ENCODE measurements around the gene A2M. TPM values are rescaled to one million over a fixed set of nuclear protein-coding genes. Genes with fewer than 3 reads are reported as not detected.

The A2M gene
- total RNA-seq, 1 donor from 2014 or later: 346 TPM

GRCh38 chr12:9073076-9073475, 42.6 kb downstream of the A2M start:
- DNase-seq: no peak
- no peaks in the 10 kb centered on the region for H3K36me3 Mint-ChIP-seq (ENCODE audit: unreplicated experiment)
- H3K4me1 Mint-ChIP-seq (ENCODE audit: low read depth, unreplicated experiment): no peaks in the 10 kb centered on the region
- no peaks in the 10 kb centered on the region for H3K9me3 Mint-ChIP-seq (ENCODE audit: unreplicated experiment)
- H3K27me3 Mint-ChIP-seq (ENCODE audit: unreplicated experiment): no peaks in the 10 kb centered on the region
- no peak for TF ChIP-seq CTCF (IDR thresholded peaks at IDR 0.05; ENCODE audit: partially characterized antibody, unreplicated experiment)
- no peak overlapping the region for H3K4me3 Mint-ChIP-seq (ENCODE audit: unreplicated experiment)
- no peak overlapping the region for H3K27ac Mint-ChIP-seq (ENCODE audit: unreplicated experiment)

- H3K4me1 Mint-ChIP-seq (ENCODE audit: low read depth, unreplicated experiment): no peaks in the 10 kb centered on the region
- no peaks in the 10 kb centered on the region for H3K9me3 Mint-ChIP-seq (ENCODE audit: unreplicated experiment)
- H3K27me3 Mint-ChIP-seq (ENCODE audit: unreplicated experiment): no peaks in the 10 kb centered on the region
- no peaks in the 10 kb centered on the region for H3K36me3 Mint-ChIP-seq (ENCODE audit: unreplicated experiment)
- no peak overlapping the region for H3K4me3 Mint-ChIP-seq (ENCODE audit: unreplicated experiment)
- DNase-seq: no peak
- H3K27ac Mint-ChIP-seq (ENCODE audit: unreplicated experiment): no peak overlapping the region
- no peak for TF ChIP-seq CTCF (IDR thresholded peaks at IDR 0.05; ENCODE audit: partially characterized antibody, unreplicated experiment)
Measured at GRCh38 chr12:9072481-9073038, 43.2 kb downstream of the A2M start.

- no peak overlapping the region for H3K4me3 Mint-ChIP-seq (ENCODE audit: unreplicated experiment)
- H3K27ac Mint-ChIP-seq (ENCODE audit: unreplicated experiment): no peak overlapping the region
- H3K27me3 Mint-ChIP-seq (ENCODE audit: unreplicated experiment): no peaks in the 10 kb centered on the region
- no peaks in the 10 kb centered on the region for H3K9me3 Mint-ChIP-seq (ENCODE audit: unreplicated experiment)
- no peaks in the 10 kb centered on the region for H3K36me3 Mint-ChIP-seq (ENCODE audit: unreplicated experiment)
- no peaks in the 10 kb centered on the region for H3K4me1 Mint-ChIP-seq (ENCODE audit: low read depth, unreplicated experiment)
- no peak for DNase-seq
- no peak for TF ChIP-seq CTCF (IDR thresholded peaks at IDR 0.05; ENCODE audit: partially characterized antibody, unreplicated experiment)
Measured at GRCh38 chr12:9071969-9072368, 43.8 kb downstream of the A2M start.

- Mint-ChIP-seq H3K27ac (ENCODE audit: unreplicated experiment) (no peak overlapping the region), H3K4me1 (ENCODE audit: low read depth, unreplicated experiment) (no peaks in the 10 kb centered on the region), H3K9me3 (ENCODE audit: unreplicated experiment) (no peaks in the 10 kb centered on the region), H3K36me3 (ENCODE audit: unreplicated experiment) (no peaks in the 10 kb centered on the region), H3K27me3 (ENCODE audit: unreplicated experiment) (no peaks in the 10 kb centered on the region), H3K4me3 (ENCODE audit: unreplicated experiment) (no peak overlapping the region)
- no peak for TF ChIP-seq CTCF (IDR thresholded peaks at IDR 0.05; ENCODE audit: partially characterized antibody, unreplicated experiment)
- DNase-seq: no peak
Measured at GRCh38 chr12:9071518-9071917, 44.2 kb downstream of the A2M start.

- no peak for TF ChIP-seq CTCF (IDR thresholded peaks at IDR 0.05; ENCODE audit: partially characterized antibody, unreplicated experiment)
- Mint-ChIP-seq H3K4me3 (ENCODE audit: unreplicated experiment) (no peak overlapping the region), H3K36me3 (ENCODE audit: unreplicated experiment) (no peaks in the 10 kb centered on the region), H3K4me1 (ENCODE audit: low read depth, unreplicated experiment) (no peaks in the 10 kb centered on the region), H3K27ac (ENCODE audit: unreplicated experiment) (no peak overlapping the region), H3K27me3 (ENCODE audit: unreplicated experiment) (peaks cover 2% of the 10 kb centered on the region), H3K9me3 (ENCODE audit: unreplicated experiment) (peaks cover 2% of the 10 kb centered on the region)
- no peak for DNase-seq
Measured at GRCh38 chr12:9070351-9070750, 45.4 kb downstream of the A2M start.

Data from glutamatergic neuron (in vitro differentiated cells).